HepG2 (cell line): ENCODE measurements around the gene NAIF1. TPM values are rescaled to one million over a fixed set of nuclear protein-coding genes. Genes with fewer than 3 reads are reported as not detected.
A peak's percentile ranks its signal among the peaks of the same experiment; 100 is the strongest.

Experiments used
- ETV5 ChIP-seq: IDR thresholded peaks from 2 replicates; pipeline ENCODE4 v1.6.1; 2018; ENCODE audit warnings: missing biosample characterization, missing genetic modification reagents, inconsistent platforms, borderline replicate concordance
- FOXP1 ChIP-seq, 2 experiments: fragments of 450-650 bp in 1 of 2; IDR thresholded peaks; 2 replicates each; pipeline ENCODE4 v1.6.1; 2017 to 2018; ENCODE audit warnings: antibody characterized with exemption in 1 of 2
- HNRNPK ChIP-seq: fragments of 200-400 bp; formaldehyde crosslinking; IDR thresholded peaks from 2 replicates; pipeline ENCODE4 v1.6.1; 2018; ENCODE audit warnings: low read length, low read depth, moderate library complexity, mild to moderate bottlenecking; ENCODE audit not compliant: poor library complexity, severe bottlenecking
- MAF1 ChIP-seq: sonication (generic); formaldehyde crosslinking; IDR thresholded peaks from 2 replicates; pipeline ENCODE4 v1.5.0; 2020; ENCODE audit warnings: missing genetic modification reagents, borderline replicate concordance
- MAX ChIP-seq: IDR thresholded peaks from 2 replicates; pipeline ENCODE4 v1.6.1; 2012; ENCODE audit warnings: inconsistent platforms
- REST ChIP-seq, 2 experiments: IDR thresholded peaks; 2 replicates each; pipeline ENCODE4 v1.6.1; 2011 to 2012; ENCODE audit warnings: low read length in 2 of 2, borderline replicate concordance in 1 of 2, low read depth in 1 of 2, mild to moderate bottlenecking in 1 of 2, moderate library complexity in 1 of 2
- RFX3 ChIP-seq: IDR thresholded peaks from 2 replicates; pipeline ENCODE4 v1.6.1; 2016; ENCODE audit warnings: missing biosample characterization, missing genetic modification reagents
- TCF12 ChIP-seq, 2 experiments: fragments of 450-650 bp in 1 of 2; sonication (generic) in 1 of 2; formaldehyde crosslinking in 1 of 2; IDR thresholded peaks; 2 replicates each; pipeline versions ENCODE4 v1.6.1 to v1.8.0; 2017 to 2022; ENCODE audit warnings: antibody characterized with exemption in 1 of 2, mild to moderate bottlenecking in 1 of 2, missing genetic modification reagents in 1 of 2, moderate library complexity in 1 of 2
- ZNF326 ChIP-seq: sonication (generic); formaldehyde crosslinking; IDR thresholded peaks from 2 replicates; pipeline ENCODE4 v1.4.0; 2020; ENCODE audit warnings: missing genetic modification reagents, borderline replicate concordance
- ZNF441 ChIP-seq: sonication (generic); formaldehyde crosslinking; IDR thresholded peaks from 2 replicates; pipeline ENCODE4 v1.7.0; 2021; ENCODE audit warnings: missing genetic modification reagents, borderline replicate concordance
- polyA plus RNA-seq, 8 experiments: library from polyadenylated mRNA; depleted of rRNA in 3 of 8; stranded (reverse) in 7 of 8; unstranded in 1 of 8; fragments of >200 nt; fragmentation: Illumina TruSeq in 4 of 8; extraction: Trizol in 4 of 8; gene quantifications; 2 replicates each; pipeline versions ENCODE4 v1.2.1 to v1.2.3, GENCODE V29; 2011 to 2016; ENCODE audit warnings: low read depth in 4 of 8, missing spikeins in 1 of 8, mixed read lengths in 1 of 8; ENCODE audit not compliant: insufficient read depth in 1 of 8
- total RNA-seq, 5 experiments: library from RNA; depleted of rRNA; stranded (reverse); fragments of >200 nt; fragmentation: Illumina TruSeq; extraction: Trizol; gene quantifications; 2 replicates each; pipeline ENCODE4 v1.2.3, GENCODE V29; 2016; ENCODE audit warnings: low read depth in 1 of 5
- TF ChIP-seq, protein P1 (sequence below): sonication (generic); formaldehyde crosslinking; IDR thresholded peaks from one replicate; pipeline ENCODE4 v1.5.1; 2020; ENCODE audit warnings: mild to moderate bottlenecking, missing genetic modification reagents; ENCODE audit errors: not compliant biosample characterization
- TF ChIP-seq, protein P2 (sequence below): sonication (generic); formaldehyde crosslinking; conservative IDR thresholded peaks from 2 replicates; pipeline ENCODE4 v1.4.0; 2020; ENCODE audit warnings: mild to moderate bottlenecking, missing genetic modification reagents, moderate library complexity

Gene NAIF1
- total and polyA plus RNA-seq, 2 of the 13 experiments (the other 11 are each of a cell fraction or from before 2014, with no cell fraction given): 6.0 to 6.9 TPM

DNA sequence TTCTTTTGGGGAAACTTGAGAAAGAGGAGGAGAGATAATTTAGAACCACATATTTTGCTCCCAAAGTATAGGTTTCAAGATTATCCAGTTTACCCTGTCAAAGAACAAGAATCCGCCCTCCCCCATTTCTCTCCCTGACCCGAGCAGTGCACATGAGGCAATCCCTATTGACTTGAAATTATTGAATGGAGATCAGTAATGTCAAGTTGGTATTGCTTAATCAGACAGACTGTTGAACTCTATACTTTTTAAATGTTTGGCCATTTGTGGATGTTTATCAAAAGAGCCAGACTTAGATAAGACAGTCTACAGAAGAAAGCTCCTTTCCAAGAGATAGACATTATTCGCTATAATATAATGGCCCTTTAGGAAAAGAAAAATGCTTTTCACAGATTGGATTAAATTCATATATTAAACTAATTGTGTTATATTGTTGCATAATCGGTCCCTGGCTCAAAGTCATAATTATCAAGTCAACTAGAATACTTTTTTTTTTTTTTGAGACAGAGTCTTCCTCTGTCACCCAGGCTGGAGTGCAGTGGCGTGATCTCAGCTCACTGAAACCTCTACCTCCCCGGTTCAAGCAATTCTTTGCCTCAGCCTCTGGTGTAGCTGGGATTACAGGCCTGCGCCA, 6.2 kb upstream of the NAIF1 start (continued):
- TF ChIP-seq ETV5 (CRISPR knock-in tag) (no peak), MAF1 (no peak), RFX3 (CRISPR knock-in tag) (no peak), ZNF326 (no peak), TCF12 (IDR thresholded peaks at IDR 0.05) (no peak), TCF12 (CRISPR knock-in tag; IDR thresholded peaks at IDR 0.05) (no peak), FOXP1 (IDR thresholded peaks at IDR 0.05) (no peak), FOXP1 (CRISPR knock-in tag; IDR thresholded peaks at IDR 0.05) (peak; percentile 68; the same call in 1 of the 2 replicates), ZNF441 (CRISPR knock-in tag) (no peak; the same call in 1 of the 2 replicates), HNRNPK (no peak), REST (IDR thresholded peaks at IDR 0.05; ENCODE audit: borderline replicate concordance in 1 of 2, low read depth in 1 of 2, low read length in 2 of 2) (0 out of 4 replicates have a peak, but pooled peaks of 1 of the 2 experiments have one; percentile 25), MAX (no peak)
- TF ChIP-seq, protein P1, sequence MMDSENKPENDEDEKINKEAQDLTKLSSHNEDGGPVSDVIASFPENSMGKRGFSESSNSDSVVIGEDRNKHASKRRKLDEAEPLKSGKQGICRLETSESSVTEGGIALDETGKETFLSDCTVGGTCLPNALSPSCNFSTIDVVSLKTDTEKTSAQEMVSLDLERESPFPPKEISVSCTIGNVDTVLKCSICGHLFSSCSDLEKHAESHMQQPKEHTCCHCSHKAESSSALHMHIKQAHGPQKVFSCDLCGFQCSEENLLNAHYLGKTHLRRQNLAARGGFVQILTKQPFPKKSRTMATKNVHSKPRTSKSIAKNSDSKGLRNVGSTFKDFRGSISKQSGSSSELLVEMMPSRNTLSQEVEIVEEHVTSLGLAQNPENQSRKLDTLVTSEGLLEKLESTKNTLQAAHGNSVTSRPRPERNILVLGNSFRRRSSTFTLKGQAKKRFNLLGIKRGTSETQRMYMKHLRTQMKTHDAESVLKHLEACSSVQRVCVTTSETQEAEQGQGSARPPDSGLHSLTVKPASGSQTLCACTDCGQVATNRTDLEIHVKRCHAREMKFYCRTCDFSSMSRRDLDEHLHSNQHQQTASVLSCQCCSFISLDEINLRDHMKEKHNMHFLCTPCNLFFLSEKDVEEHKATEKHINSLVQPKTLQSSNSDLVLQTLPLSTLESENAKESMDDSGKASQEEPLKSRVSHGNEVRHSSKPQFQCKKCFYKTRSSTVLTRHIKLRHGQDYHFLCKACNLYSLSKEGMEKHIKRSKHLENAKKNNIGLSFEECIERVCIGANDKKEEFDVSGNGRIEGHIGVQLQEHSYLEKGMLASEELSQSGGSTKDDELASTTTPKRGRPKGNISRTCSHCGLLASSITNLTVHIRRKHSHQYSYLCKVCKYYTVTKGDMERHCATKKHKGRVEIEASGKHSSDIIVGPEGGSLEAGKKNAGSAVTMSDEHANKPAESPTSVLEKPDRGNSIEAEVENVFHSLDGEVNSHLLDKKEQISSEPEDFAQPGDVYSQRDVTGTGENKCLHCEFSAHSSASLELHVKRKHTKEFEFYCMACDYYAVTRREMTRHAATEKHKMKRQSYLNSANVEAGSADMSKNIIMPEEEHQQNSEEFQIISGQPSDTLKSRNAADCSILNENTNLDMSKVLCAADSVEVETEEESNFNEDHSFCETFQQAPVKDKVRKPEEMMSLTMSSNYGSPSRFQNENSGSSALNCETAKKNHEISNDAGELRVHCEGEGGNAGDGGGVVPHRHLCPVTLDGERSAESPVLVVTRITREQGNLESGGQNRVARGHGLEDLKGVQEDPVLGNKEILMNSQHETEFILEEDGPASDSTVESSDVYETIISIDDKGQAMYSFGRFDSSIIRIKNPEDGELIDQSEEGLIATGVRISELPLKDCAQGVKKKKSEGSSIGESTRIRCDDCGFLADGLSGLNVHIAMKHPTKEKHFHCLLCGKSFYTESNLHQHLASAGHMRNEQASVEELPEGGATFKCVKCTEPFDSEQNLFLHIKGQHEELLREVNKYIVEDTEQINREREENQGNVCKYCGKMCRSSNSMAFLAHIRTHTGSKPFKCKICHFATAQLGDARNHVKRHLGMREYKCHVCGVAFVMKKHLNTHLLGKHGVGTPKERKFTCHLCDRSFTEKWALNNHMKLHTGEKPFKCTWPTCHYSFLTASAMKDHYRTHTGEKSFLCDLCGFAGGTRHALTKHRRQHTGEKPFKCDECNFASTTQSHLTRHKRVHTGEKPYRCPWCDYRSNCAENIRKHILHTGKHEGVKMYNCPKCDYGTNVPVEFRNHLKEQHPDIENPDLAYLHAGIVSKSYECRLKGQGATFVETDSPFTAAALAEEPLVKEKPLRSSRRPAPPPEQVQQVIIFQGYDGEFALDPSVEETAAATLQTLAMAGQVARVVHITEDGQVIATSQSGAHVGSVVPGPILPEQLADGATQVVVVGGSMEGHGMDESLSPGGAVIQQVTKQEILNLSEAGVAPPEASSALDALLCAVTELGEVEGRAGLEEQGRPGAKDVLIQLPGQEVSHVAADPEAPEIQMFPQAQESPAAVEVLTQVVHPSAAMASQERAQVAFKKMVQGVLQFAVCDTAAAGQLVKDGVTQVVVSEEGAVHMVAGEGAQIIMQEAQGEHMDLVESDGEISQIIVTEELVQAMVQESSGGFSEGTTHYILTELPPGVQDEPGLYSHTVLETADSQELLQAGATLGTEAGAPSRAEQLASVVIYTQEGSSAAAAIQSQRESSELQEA (CRISPR knock-in tag): no peak
- TF ChIP-seq, protein P2, sequence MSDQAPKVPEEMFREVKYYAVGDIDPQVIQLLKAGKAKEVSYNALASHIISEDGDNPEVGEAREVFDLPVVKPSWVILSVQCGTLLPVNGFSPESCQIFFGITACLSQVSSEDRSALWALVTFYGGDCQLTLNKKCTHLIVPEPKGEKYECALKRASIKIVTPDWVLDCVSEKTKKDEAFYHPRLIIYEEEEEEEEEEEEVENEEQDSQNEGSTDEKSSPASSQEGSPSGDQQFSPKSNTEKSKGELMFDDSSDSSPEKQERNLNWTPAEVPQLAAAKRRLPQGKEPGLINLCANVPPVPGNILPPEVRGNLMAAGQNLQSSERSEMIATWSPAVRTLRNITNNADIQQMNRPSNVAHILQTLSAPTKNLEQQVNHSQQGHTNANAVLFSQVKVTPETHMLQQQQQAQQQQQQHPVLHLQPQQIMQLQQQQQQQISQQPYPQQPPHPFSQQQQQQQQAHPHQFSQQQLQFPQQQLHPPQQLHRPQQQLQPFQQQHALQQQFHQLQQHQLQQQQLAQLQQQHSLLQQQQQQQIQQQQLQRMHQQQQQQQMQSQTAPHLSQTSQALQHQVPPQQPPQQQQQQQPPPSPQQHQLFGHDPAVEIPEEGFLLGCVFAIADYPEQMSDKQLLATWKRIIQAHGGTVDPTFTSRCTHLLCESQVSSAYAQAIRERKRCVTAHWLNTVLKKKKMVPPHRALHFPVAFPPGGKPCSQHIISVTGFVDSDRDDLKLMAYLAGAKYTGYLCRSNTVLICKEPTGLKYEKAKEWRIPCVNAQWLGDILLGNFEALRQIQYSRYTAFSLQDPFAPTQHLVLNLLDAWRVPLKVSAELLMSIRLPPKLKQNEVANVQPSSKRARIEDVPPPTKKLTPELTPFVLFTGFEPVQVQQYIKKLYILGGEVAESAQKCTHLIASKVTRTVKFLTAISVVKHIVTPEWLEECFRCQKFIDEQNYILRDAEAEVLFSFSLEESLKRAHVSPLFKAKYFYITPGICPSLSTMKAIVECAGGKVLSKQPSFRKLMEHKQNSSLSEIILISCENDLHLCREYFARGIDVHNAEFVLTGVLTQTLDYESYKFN (CRISPR knock-in tag): peak; percentile 79
